Stimulated activated naive CD8-positive, alpha-beta T cell treated with anti-CD3 and anti-CD28 coated beads, Interleukin-15, Interleukin-2, amounts not matched to agents 100 U/mL and 50 U/mL, for 24 hours (primary cell): Measurements from ENCODE around the gene GFRA3.

ENCODE experiments used
- ATAC-seq: fragments of 150-1000 bp; cut with Tn5 transposase; one replicate; pipeline ENCODE4 v1.10.0; 2021
- DNase-seq: peaks from one replicate; pipeline ENCODE4 v3.0.0; 2021

GFRA3 gene

GRCh38 chr5:138246822-138247221 is 27.6 kb downstream of the GFRA3 start:
- ATAC-seq (no peak), DNase-seq (no peak)

- DNase-seq: no peak
- no peak for ATAC-seq
Observed at GRCh38 chr5:138246334-138246733, 28.1 kb downstream of the GFRA3 start.

GRCh38 chr5:138245717-138246116 is 28.7 kb downstream of the GFRA3 start:
- DNase-seq (no peak), ATAC-seq (no peak)

GRCh38 chr5:138243794-138244193 is 30.6 kb downstream of the GFRA3 start:
- ATAC-seq (no peak), DNase-seq (no peak)

- DNase-seq (no peak), ATAC-seq (no peak)
Observed at GRCh38 chr5:138241688-138242571, 32.5 kb downstream of the GFRA3 start.

GRCh38 chr5:138240650-138241385 is 33.6 kb downstream of the GFRA3 start:
- peak; percentile 35 for DNase-seq
- peak; percentile 88 for ATAC-seq

GRCh38 chr5:138238034-138238433 is 36.4 kb downstream of the GFRA3 start:
- DNase-seq: no peak
- ATAC-seq: no peak

- no peak for DNase-seq
- no peak for ATAC-seq
Observed at GRCh38 chr5:138234651-138235050, 39.8 kb downstream of the GFRA3 start.

- ATAC-seq: no peak
- DNase-seq: no peak
Observed at GRCh38 chr5:138233280-138233679, 41.1 kb downstream of the GFRA3 start.

GRCh38 chr5:138230981-138231589 is 43.3 kb downstream of the GFRA3 start:
- DNase-seq: no peak

GRCh38 chr5:138230261-138230660 is 44.2 kb downstream of the GFRA3 start:
- DNase-seq (no peak), ATAC-seq (no peak)

More at GRCh38 chr5:138230981-138231589, 43.3 kb downstream of the GFRA3 start:
- no peak for ATAC-seq

- ATAC-seq (no peak), DNase-seq (no peak)
Observed at GRCh38 chr5:138229387-138229786, 45.0 kb downstream of the GFRA3 start.

GRCh38 chr5:138226910-138227309 is 47.5 kb downstream of the GFRA3 start:
- DNase-seq: no peak
- ATAC-seq: no peak

GRCh38 chr5:138224712-138225111 is 49.7 kb downstream of the GFRA3 start:
- no peak for ATAC-seq
- no peak for DNase-seq

GRCh38 chr5:138223532-138223931 is 50.9 kb downstream of the GFRA3 start:
- ATAC-seq (no peak), DNase-seq (no peak)

- DNase-seq (no peak), ATAC-seq (no peak)
Observed at GRCh38 chr5:138216799-138217198, 57.6 kb downstream of the GFRA3 start.

- peak; percentile 98 for ATAC-seq
- peak; percentile 87 for DNase-seq
Observed at GRCh38 chr5:138213161-138214029, 61.0 kb downstream of the GFRA3 start, which contains the start of gene CDC23. Gene CDC23 (minus strand): TSS chr5:138213323. CDS start chr5:138213312, 11 bp downstream.

- peak; percentile 34 for ATAC-seq
- DNase-seq: no peak
Observed at GRCh38 chr5:138212828-138213160, 61.6 kb downstream of the GFRA3 start.

- DNase-seq (no peak), ATAC-seq (no peak)
Observed at GRCh38 chr5:138210985-138211384, 63.4 kb downstream of the GFRA3 start.
